ENCODE data around the gene SEC23A. TPM values are rescaled to one million over a fixed set of nuclear protein-coding genes. Genes with fewer than 3 reads are reported as not detected.
A peak's percentile ranks its signal among the peaks of the same experiment; 100 is the strongest.

The SEC23A gene
- total and polyA plus RNA-seq, 2 of the 13 experiments (the other 11 are each of a cell fraction or from before 2014, with no cell fraction given): 403 to 887 TPM

- no peak for TF ChIP-seq ZNF512 (CRISPR knock-in tag; IDR thresholded peaks at IDR 0.05)
- TF ChIP-seq SIX4 (CRISPR knock-in tag; IDR thresholded peaks at IDR 0.05): no peak
- 0 out of 2 replicates have a peak, but pooled peaks have one; percentile 26 for TF ChIP-seq KLF11 (CRISPR knock-in tag; IDR thresholded peaks at IDR 0.05)
- TF ChIP-seq THAP11 (CRISPR knock-in tag; IDR thresholded peaks at IDR 0.05): peak; percentile 39; the same call in 1 of the 2 replicates
- TF ChIP-seq DMAP1 (CRISPR knock-in tag; IDR thresholded peaks at IDR 0.05): no peak
- TF ChIP-seq CREB3 (CRISPR knock-in tag; IDR thresholded peaks at IDR 0.05): 0 out of 2 replicates have a peak, but pooled peaks have one; percentile 28
- peak; percentile 51; the same call in 1 of the 2 replicates for TF ChIP-seq GATAD1 (CRISPR knock-in tag; IDR thresholded peaks at IDR 0.05)
- TF ChIP-seq ARNT (IDR thresholded peaks at IDR 0.05): no peak
- 0 out of 2 replicates have a peak, but pooled peaks have one; percentile 38 for TF ChIP-seq ZNF792 (CRISPR knock-in tag; IDR thresholded peaks at IDR 0.05)
- peak; percentile 34; the same call in 1 of the 2 replicates for TF ChIP-seq SIX1 (CRISPR knock-in tag; IDR thresholded peaks at IDR 0.05; ENCODE audit: borderline replicate concordance)
- no peak for TF ChIP-seq KAT7 (CRISPR knock-in tag; IDR thresholded peaks at IDR 0.05; ENCODE audit: borderline replicate concordance)
- TF ChIP-seq HINFP (CRISPR knock-in tag; IDR thresholded peaks at IDR 0.05; ENCODE audit: low read depth): no peak
- peak; percentile 24; the same call in 1 of the 2 replicates for TF ChIP-seq RARA (CRISPR knock-in tag; IDR thresholded peaks at IDR 0.05)
- no peak for TF ChIP-seq ARID2 (CRISPR knock-in tag; IDR thresholded peaks at IDR 0.05; ENCODE audit: borderline replicate concordance)
- peak; percentile 75; the same call in 1 of the 2 replicates for TF ChIP-seq RAD21 (CRISPR knock-in tag; IDR thresholded peaks at IDR 0.05)
- no peak for TF ChIP-seq TCF7 (IDR thresholded peaks at IDR 0.05; ENCODE audit: low read depth)
- no peak; the same call in 1 of the 2 replicates for TF ChIP-seq ATF2 (CRISPR knock-in tag; IDR thresholded peaks at IDR 0.05)
- peak in 1 of 2 experiments; percentile 51; a peak in 1 of 4 replicates for TF ChIP-seq KLF16 (CRISPR knock-in tag; IDR thresholded peaks at IDR 0.05)
- TF ChIP-seq ZGPAT (CRISPR knock-in tag; IDR thresholded peaks at IDR 0.05): peak; percentile 34; the same call in 1 of the 2 replicates
- no peak for TF ChIP-seq TBX2 (CRISPR knock-in tag; IDR thresholded peaks at IDR 0.05; ENCODE audit: borderline replicate concordance)
- peak; percentile 26; the same call in 1 of the 2 replicates for TF ChIP-seq ARID5B (CRISPR knock-in tag; IDR thresholded peaks at IDR 0.05)
Observed at GRCh38 chr14:39107591-39107996, 4.6 kb upstream of the SEC23A start (continued).
